GM12892 (cell line): ENCODE results near the gene ADCY6.

Experiments
- POLR2A ChIP-seq: IDR thresholded peaks from 2 replicates; pipeline ENCODE4 v1.6.1; 2011; ENCODE audit warnings: low read depth, low read length, control low read depth
- POLR2AphosphoS5 ChIP-seq: IDR thresholded peaks from 2 replicates; pipeline ENCODE4 v1.6.1; 2011; ENCODE audit warnings: low read depth, low read length, control low read depth

GRCh38 chr12:48770756-48771155 is 18.1 kb downstream of the ADCY6 start:
- TF ChIP-seq POLR2A (no peak), POLR2AphosphoS5 (no peak)
